GM19372 (cell line): ENCODE data around the gene MTF1.
A peak's percentile ranks its signal among the peaks of the same experiment; 100 is the strongest.

ENCODE experiments used
- ATAC-seq: cut with Tn5 transposase; IDR thresholded peaks from one replicate; pipeline ENCODE4 v1.9.1; 2021; ENCODE audit warnings: mild to moderate bottlenecking, low read depth, moderate library complexity; ENCODE audit not compliant: unreplicated experiment

MTF1 gene

DNA sequence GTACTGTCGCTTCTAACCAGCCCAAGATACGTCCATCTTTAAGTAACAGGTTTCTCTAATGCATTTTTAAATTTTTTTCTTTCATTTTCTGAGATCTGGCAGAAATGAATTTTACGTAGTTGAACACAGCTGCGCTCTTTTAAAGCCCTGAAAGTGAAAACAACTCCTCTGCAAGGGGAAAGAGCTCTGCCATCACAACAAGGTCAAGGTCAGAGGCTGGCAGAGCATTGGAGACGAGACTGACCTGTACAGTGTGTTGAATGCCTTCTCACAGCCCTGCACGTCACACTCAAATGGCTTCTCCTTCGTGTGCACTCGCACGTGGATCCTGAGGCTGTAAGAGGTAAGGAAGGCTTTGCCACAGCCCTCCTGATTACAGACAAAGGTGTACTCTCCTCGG is 19.7 kb downstream of the MTF1 start:
- no peak for ATAC-seq

GRCh38 chr1:37836788-37837187 is 22.6 kb downstream of the MTF1 start:
- no peak for ATAC-seq

- ATAC-seq, result no peak
Measured at GRCh38 chr1:37831809-37832208, 27.6 kb downstream of the MTF1 start.

DNA sequence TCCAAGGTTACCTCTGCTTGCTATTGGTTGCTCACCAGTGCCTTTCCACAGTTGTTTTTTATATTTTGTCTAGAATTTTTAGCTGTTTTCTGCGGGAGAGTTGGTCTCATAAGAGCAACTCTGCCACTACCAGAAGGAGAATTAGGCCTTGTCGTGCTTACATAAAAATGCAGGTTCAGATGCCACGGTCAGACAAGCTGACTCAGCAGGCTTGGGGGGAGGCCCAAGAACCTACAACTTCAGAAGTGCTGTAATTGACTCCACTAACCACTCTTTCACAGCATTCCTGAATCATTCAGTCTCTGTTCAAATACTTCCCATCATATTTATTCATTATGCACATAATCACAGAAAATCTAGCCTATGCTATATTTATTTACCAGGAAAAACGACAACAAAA is 28.3 kb downstream of the MTF1 start:
- no peak for ATAC-seq

DNA sequence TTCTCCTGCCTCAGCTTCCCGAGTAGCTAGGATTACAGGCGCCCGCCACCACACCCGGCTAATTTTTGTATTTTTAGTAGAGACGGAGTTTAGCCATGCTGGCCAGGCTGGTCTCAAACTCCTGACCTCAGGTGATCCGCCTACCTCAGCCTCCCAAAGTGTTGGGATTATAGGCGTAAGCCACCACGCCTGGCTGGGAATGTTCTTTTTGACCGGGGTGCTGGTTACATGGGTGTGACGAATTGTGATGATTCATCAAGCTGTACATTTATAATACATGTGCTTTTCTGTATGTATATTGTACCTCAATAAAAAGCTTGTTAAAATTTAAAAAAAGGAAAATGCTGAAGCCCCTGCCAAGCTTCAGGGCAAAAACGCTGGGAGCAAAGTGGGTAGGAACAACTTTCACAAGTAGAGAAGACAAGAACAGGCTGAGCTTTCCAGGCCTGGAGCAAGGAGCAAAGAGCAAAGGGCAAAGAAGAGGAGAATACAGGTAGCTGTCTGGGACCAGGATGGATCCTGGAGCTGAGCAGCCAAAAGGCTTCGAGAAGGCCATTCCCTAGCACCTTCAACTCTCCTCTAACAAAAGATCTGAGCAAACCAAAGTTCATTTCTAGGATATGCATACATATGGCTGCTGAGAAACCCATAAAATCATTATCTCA is 30.9 kb downstream of the MTF1 start:
- no peak for ATAC-seq

DNA sequence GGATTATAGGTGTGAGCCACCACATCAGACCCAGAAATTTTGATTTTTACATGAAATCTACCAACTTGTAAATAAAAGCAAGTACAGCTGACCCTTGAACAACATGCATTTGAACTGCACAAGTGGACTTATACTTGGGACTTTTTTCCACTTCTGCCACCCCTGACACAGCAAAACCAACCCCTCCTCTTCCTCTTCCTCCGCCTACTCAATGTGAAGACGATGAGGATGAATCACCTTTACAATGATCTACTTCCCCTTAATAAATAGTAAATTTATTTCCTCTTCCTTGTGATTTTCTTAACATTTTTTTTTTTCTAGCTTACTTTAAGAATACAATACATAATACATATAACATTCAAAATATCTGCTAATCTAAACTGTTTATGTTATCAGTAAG is 33.9 kb downstream of the MTF1 start:
- ATAC-seq, result no peak

GRCh38 chr1:37824001-37824400 is 35.4 kb downstream of the MTF1 start:
- no peak for ATAC-seq

GRCh38 chr1:37822906-37823815 is 36.2 kb downstream of the MTF1 start:
- ATAC-seq, result no peak

- no peak for ATAC-seq
Measured at GRCh38 chr1:37821481-37821880, 37.9 kb downstream of the MTF1 start.

GRCh38 chr1:37817481-37817880 is 41.9 kb downstream of the MTF1 start:
- ATAC-seq, result no peak

DNA sequence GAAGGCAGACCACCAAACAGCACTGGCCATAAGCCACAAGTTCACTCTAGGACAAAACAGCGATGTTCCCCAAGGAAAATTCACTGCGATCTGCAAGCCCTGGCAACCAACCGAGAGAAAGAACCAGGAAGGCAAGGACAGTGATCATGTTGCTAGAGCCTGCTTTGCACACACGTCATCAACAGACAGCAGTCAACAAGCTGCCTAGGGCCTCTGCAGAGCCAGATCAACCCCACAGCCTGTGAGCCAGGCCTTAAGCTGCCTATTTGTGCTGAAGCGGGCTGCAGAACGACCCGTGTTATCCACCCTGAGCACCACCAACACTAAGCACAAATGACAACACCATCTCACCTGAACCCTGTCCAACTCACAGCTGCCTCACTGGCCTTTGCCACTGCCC is 45.1 kb downstream of the MTF1 start:
- no peak for ATAC-seq

GRCh38 chr1:37813529-37814145 is 45.8 kb downstream of the MTF1 start:
- ATAC-seq, result no peak

DNA sequence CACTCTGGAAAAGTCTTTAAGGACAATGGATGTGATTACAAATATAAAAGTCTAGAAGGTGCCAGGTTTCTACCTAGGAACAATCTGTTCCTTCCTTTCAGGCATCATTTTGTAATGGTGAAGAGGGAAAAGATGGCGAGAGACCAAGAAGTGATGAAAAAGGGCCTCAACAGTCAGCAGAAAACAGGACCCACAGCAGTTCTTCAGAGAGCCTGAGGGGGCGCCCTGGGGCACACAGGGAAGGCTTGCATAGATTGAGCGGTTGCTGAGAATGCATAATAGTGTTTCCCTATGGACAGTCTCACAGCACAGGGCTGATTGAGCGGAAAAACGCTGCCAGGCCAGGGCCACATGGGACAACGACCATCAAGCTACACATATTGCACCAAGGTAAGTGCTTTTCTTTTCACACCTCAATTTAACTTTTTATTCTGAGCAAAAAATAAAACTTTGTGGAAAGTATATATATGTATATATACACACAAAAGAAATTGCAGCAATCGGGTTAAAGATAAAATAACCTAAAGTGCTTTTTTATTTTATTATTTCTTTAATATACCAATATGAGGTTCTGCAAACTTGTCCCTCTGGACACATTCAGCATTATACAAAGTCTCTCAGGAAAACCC is 48.3 kb downstream of the MTF1 start:
- ATAC-seq, result no peak

- no peak for ATAC-seq
Measured at GRCh38 chr1:37809942-37810341, 49.5 kb downstream of the MTF1 start.

- ATAC-seq, result peak; percentile 35
Measured at GRCh38 chr1:37808369-37809319, 50.7 kb downstream of the MTF1 start.

DNA sequence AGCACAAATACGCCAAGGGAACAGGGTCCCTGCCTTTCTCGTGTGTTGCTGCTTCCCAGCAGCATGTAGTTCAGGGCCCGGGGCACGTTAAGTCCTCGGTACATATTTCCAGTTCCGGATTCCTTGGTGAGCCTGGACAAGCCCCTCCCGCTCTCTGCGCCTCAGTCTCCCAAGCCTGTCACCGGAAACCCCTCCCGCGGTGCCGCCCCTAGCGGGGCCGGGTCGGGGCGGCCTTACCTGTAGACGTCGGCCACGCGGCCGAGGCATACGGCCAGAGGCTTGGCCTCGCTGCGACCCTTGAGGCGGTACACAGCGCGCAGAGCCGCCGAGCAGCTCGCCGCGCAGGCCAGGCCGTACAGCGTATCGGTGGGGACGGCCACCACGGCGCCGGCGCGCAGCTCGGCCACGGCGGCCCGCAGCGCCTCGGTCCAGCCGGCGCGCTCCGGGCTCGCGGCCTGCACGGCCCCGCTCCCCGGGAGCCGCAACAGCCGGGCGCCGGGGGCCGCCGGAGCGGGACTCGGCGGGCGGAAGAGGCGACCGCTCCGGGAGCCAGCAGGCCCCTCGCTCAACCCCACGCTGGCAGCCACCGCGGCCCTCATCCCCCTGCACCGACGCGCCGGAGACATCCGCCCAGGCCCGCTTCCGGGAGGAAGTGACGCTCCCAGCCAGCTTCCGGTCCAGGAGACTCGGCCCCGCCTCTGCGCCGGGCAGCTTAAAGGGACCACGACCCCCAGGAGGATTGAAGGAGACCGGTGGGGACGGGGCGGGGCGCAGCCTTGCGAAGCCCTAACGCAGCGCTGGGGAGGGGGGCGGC is 51.6 kb downstream of the MTF1 start, which contains the start of the genes C1orf122 and YRDC:
TSS of gene C1orf122 (plus strand) at position 236 of the 814 bp plus-strand sequence. CDS start 615 bp downstream, outside the sequence.
TSS of gene YRDC (minus strand) at position 654 of the 814 bp plus-strand sequence. CDS start at position 626, 28 bp downstream.
- peak; percentile 85 for ATAC-seq

DNA sequence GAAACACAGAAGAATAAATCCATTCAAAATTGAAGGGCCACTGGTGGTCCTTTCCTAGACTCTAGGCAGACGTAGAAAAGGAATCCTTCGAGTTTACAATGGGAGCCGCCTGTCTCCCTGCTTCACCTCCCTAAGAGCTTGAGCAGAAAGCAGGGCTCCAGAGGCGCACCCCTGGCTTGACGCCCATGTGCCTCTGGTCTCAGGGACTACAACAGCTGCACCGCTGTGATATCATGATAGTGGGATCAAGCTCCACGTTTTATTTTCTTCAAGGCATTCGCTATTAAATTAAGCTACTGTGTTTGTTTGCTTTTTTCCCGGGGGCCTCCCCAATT is 52.2 kb downstream of the MTF1 start:
- ATAC-seq, result no peak

DNA sequence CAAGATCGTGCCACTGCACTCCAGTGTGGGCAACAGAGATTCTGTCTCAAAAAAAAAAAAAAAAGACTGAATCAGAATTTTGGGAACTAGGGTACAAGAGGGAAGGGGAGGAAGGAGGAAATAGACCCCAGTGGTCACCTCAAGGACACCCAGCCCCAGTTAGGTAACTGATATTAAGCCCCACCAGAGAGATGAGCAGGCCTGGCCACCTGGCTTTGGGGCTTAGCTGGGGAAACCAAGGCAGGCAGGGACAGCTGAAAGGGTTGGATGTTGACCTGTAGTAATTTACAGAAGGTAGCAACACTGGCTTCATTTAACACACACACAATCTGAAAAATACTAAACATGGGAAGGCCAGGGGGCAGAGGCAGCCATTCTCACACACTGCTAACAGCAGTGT is 57.0 kb downstream of the MTF1 start:
- no peak for ATAC-seq

DNA sequence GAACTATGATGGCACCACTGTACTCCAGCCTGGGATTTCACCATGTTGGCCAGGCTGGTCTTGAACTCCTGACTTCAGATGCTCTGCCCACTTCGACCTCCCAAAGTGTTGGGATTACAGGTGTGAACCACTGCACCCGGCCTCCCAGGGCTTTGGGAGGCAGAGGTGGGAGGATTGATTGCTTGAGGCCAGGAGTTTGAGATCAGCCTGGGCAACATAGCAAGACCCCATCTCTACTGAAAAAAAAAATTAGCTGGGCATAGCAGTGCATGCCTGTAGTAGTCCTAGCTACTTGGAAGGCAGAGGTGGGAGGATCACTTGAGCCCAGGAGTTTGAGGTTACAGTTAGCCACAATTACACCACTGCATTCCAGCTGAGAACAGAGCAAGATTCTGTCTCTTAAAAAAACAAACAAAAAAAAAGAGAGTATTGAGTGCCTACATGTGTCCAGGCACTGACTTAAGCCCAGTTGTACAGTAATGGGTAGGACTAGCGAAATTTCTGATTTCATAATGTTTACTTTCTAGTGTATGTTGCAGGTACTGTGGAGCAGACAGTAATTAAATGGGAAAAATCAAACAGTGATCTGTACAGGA is 61.5 kb downstream of the MTF1 start:
- no peak for ATAC-seq
